ENCODE measurements around the gene ARID4A. TPM values are rescaled to one million over a fixed set of nuclear protein-coding genes. Genes with fewer than 3 reads are reported as not detected.
"Not testable (repeated sequence)": the region's sequence is repeated elsewhere in the genome, so short reads cannot be mapped to it uniquely, and the experiment has no call there.

ARID4A gene
- polyA plus RNA-seq, 3 donors: 6.5 to 13.2 (median 10.5) TPM

- Mint-ChIP-seq H3K4me3 (no peak overlapping the region), H3K27me3 (ENCODE audit: low read depth in 3 of 3) (no peaks in the 10 kb centered on the region), H3K36me3 (peaks cover 36 to 66% of the 10 kb centered on the region in 2 donors), H3K9me3 (no peaks in the 10 kb centered on the region), H3K4me1 (peaks cover 16% of the 10 kb centered on the region), H3K27ac (no peak overlapping the region)
- intact Hi-C loops (cut with micrococcal nuclease): loop anchor here in 1 of 2 donors (10.0 kb wide), 1 partner anchor 175 kb away; the partner anchor contains the start of genes KIAA0586 and TIMM9
- peaks cover 93% of the 10 kb centered on the region for H4K20me1 ChIP-seq (ENCODE audit: insufficient read depth, low read length)
- TF ChIP-seq CTCF (IDR thresholded peaks at IDR 0.05): no peak
- no peak overlapping the region for H3K4me2 ChIP-seq (replicated peaks; ENCODE audit: extremely low read depth, low read length, poor library complexity, severe bottlenecking)
- H3K9ac ChIP-seq (ENCODE audit: insufficient read depth, low read length, poor library complexity, severe bottlenecking): no peak overlapping the region
- H3K9me3 ChIP-seq (replicated peaks in 1 of 2; ENCODE audit: control insufficient read depth in 1 of 2, insufficient read depth in 1 of 2, low read length in 2 of 2): no peaks in the 10 kb centered on the region
- H3K36me3 ChIP-seq (replicated peaks in 1 of 2; ENCODE audit: control insufficient read depth in 1 of 2, insufficient read depth in 2 of 2, low read length in 2 of 2): peaks cover 46 to 76% of the 10 kb centered on the region in 2 donors
- H3K27ac ChIP-seq (ENCODE audit: low read depth in 1 of 2, low read length in 2 of 2): no peak overlapping the region
- no peaks in the 10 kb centered on the region for H3K27me3 ChIP-seq (ENCODE audit: control insufficient read depth in 2 of 2, insufficient read depth in 2 of 2, low read length in 2 of 2)
- no peak for DNase-seq
- WGBS (ENCODE audit: insufficient coverage): 95% methylated on average over 7 of the region's 8 CpGs
- H3K79me2 ChIP-seq (ENCODE audit: insufficient read depth, low read length): peaks cover 99% of the 10 kb centered on the region
- peaks cover 4 to 13% of the 10 kb centered on the region in 2 donors for H3K4me1 ChIP-seq (ENCODE audit: control insufficient read depth in 1 of 2, insufficient read depth in 2 of 2, low read length in 2 of 2)
- no peak overlapping the region for H3K4me3 ChIP-seq (replicated peaks in 1 of 3; ENCODE audit: low read depth in 2 of 3, low read length in 3 of 3)
- H2AFZ ChIP-seq (ENCODE audit: insufficient read depth, low read depth, low read length, poor library complexity, severe bottlenecking): no peak overlapping the region
These were observed 48.7 kb upstream of the ARID4A start for GRCh38 chr14:58249611-58250010.

- H3K36me3 Mint-ChIP-seq: peaks cover 49 to 80% of the 10 kb centered on the region in 2 donors
These were observed 40.2 kb upstream of the ARID4A start for GRCh38 chr14:58258156-58258555.

GRCh38 chr14:58262005-58262404, 36.4 kb upstream of the ARID4A start:
- 97% methylated on average over 7 of the region's 10 CpGs for WGBS (ENCODE audit: insufficient coverage)
- H3K9me3 Mint-ChIP-seq; H3K4me3 ChIP-seq (replicated peaks in 1 of 3; ENCODE audit: low read depth in 2 of 3, low read length in 3 of 3); H3K4me1 ChIP-seq (ENCODE audit: control insufficient read depth in 1 of 2, insufficient read depth in 2 of 2, low read length in 2 of 2); H3K4me1 Mint-ChIP-seq; H3K4me3 Mint-ChIP-seq; H3K27ac ChIP-seq (ENCODE audit: low read depth in 1 of 2, low read length in 2 of 2); H3K9me3 ChIP-seq (replicated peaks in 1 of 2; ENCODE audit: control insufficient read depth in 1 of 2, insufficient read depth in 1 of 2, low read length in 2 of 2); H2AFZ ChIP-seq (ENCODE audit: insufficient read depth, low read depth, low read length, poor library complexity, severe bottlenecking); intact Hi-C loops (cut with micrococcal nuclease); H3K9ac ChIP-seq (ENCODE audit: insufficient read depth, low read length, poor library complexity, severe bottlenecking); H3K27me3 ChIP-seq (ENCODE audit: control insufficient read depth in 2 of 2, insufficient read depth in 2 of 2, low read length in 2 of 2); DNase-seq; H3K27me3 Mint-ChIP-seq (ENCODE audit: low read depth in 3 of 3); H3K4me2 ChIP-seq (replicated peaks; ENCODE audit: extremely low read depth, low read length, poor library complexity, severe bottlenecking): not testable (repeated sequence)
- peak overlapping the region in 1 of 7 donors; percentile 66 for H3K27ac Mint-ChIP-seq
- Histone ChIP-seq H3K36me3 (replicated peaks in 1 of 2; ENCODE audit: control insufficient read depth in 1 of 2, insufficient read depth in 2 of 2, low read length in 2 of 2) (peaks cover 94 to 100% of the 10 kb centered on the region in 2 donors), H4K20me1 (ENCODE audit: insufficient read depth, low read length) (peaks cover 97% of the 10 kb centered on the region), H3K79me2 (ENCODE audit: insufficient read depth, low read length) (peaks cover 56% of the 10 kb centered on the region)
- peaks cover 66 to 87% of the 10 kb centered on the region in 2 donors for H3K36me3 Mint-ChIP-seq

More at GRCh38 chr14:58258156-58258555, 40.2 kb upstream of the ARID4A start:
- Histone ChIP-seq H4K20me1 (ENCODE audit: insufficient read depth, low read length) (peaks cover 85% of the 10 kb centered on the region), H3K4me1 (ENCODE audit: control insufficient read depth in 1 of 2, insufficient read depth in 2 of 2, low read length in 2 of 2) (no peaks in the 10 kb centered on the region), H3K4me3 (replicated peaks in 1 of 3; ENCODE audit: low read depth in 2 of 3, low read length in 3 of 3) (no peak overlapping the region), H3K27me3 (ENCODE audit: control insufficient read depth in 2 of 2, insufficient read depth in 2 of 2, low read length in 2 of 2) (no peaks in the 10 kb centered on the region), H3K9ac (ENCODE audit: insufficient read depth, low read length, poor library complexity, severe bottlenecking) (no peak overlapping the region), H3K9me3 (replicated peaks in 1 of 2; ENCODE audit: control insufficient read depth in 1 of 2, insufficient read depth in 1 of 2, low read length in 2 of 2) (no peaks in the 10 kb centered on the region), H3K4me2 (replicated peaks; ENCODE audit: extremely low read depth, low read length, poor library complexity, severe bottlenecking) (no peak overlapping the region), H3K27ac (ENCODE audit: low read depth in 1 of 2, low read length in 2 of 2) (no peak overlapping the region), H3K79me2 (ENCODE audit: insufficient read depth, low read length) (peaks cover 55% of the 10 kb centered on the region), H3K36me3 (replicated peaks in 1 of 2; ENCODE audit: control insufficient read depth in 1 of 2, insufficient read depth in 2 of 2, low read length in 2 of 2) (peaks cover 86 to 98% of the 10 kb centered on the region in 2 donors), H2AFZ (ENCODE audit: insufficient read depth, low read depth, low read length, poor library complexity, severe bottlenecking) (no peak overlapping the region)
- intact Hi-C loops (cut with micrococcal nuclease): no loop called here
- H3K27ac Mint-ChIP-seq: peak overlapping the region in 1 of 7 donors; percentile 32
- no peaks in the 10 kb centered on the region for H3K9me3 Mint-ChIP-seq
- WGBS (ENCODE audit: insufficient coverage): no CpG with 5 or more reads among the region's 4 CpGs
- no peak overlapping the region for H3K4me3 Mint-ChIP-seq
- no peaks in the 10 kb centered on the region for H3K27me3 Mint-ChIP-seq (ENCODE audit: low read depth in 3 of 3)
- H3K4me1 Mint-ChIP-seq: no peaks in the 10 kb centered on the region
- no peak for TF ChIP-seq CTCF (IDR thresholded peaks at IDR 0.05)
- DNase-seq: no peak

Measured in CD14-positive monocyte (primary cell).